Activated CD4-positive, alpha-beta T cell treated with anti-CD3 and anti-CD28 coated beads, Interleukin-2, amount 50 U/mL, for 4 hours (primary cell): ENCODE data around the gene ALOX12.
A peak's percentile ranks its signal among the peaks of the same experiment; 100 is the strongest.
"Not testable (repeated sequence)": the region's sequence is repeated elsewhere in the genome, so short reads cannot be mapped to it uniquely, and the experiment has no call there.

Source experiments
- DNase-seq, 2 experiments: peaks; one replicate each; pipeline ENCODE4 v3.0.0-alpha.2; 2020

Gene ALOX12

DNA sequence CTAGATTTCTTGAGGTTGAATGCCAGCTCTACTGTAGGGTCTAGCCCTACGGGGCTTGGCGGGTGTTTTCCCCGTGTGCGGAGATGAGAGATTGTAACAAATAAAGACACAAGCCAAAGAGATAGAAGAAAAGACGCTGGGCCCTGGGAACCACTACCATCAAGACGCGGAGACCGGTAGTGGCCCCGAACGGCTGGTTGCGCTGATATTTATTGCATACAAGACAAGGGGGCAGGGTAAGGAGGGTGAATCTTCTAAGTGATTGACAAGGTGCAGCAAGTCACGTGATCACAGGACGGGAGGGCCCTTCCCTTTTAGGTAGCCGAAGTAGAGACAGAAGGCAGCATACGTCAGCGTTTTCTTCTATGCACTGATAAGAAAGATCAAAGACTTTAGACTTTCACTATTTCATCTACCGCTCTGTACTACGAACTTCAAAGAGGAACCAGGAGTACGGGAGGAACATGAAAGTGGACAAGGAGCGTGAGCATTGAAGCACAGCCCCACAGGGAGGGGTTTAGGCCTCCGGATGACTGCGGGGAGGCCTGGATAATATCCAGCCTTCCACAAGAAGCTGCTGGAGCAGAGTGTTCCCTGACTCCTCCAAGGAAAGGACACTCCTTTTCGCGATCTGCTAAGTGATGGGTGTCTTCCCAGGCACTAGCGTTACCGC, 51.0 kb downstream of the ALOX12 start:
- DNase-seq: peak; percentile 63 to 68

DNA sequence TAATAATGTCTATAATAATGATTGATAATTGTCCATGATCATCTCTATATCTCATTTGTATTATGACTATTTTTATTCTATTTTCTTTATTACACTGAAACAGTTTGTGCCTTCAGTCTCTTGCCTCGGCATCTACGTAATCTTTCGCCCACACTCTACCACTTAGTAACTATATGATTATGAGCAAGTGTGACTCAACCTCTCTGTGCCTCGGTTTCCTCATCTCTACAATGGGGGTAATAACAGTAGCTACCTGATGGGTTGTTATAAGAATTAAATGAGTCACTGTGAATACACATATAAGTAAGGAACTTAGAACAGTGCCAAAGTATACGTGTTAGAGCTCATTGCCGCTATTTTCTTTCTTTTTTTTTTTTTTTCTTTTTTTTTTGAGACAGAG, 51.7 kb downstream of the ALOX12 start:
- no peak for DNase-seq

DNA sequence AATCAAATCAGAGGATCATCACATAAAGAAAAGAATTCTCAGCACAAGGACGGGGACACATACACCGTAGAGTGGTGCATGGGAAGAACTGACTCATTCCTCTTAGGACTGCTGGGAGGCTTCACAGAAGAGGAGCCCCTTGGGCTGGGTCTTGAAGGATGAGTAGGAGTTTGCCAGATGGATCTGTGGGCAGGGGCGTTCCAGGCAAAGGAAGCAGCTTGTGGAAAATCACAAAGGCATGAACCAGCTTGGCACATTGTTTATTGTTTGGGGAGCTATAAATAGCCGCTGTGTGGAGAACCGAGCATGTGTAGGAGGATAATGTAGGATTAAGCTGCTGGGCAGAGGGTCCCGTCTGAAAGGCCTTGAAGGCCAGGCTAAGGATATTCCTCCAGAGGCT, 53.1 kb downstream of the ALOX12 start:
- DNase-seq: no peak

DNA sequence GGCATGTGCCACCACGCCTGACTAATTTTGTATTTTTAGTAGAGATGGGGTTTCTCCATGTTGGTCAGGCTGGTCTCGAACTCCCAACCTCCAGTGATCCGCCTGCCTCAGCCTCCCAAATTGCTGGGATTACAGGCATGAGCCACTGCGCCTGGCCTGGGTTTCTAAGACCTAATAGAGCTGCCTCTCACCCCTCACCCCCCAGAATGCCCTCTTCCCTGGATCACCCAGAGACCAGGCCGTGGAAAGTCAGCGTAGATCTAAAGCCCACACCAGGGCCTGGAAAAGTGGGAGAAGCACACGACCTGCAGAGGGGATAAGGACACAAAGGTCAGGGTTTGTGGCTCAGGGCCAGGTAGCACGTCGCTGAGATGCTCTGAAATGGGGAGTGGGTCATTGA, 54.7 kb downstream of the ALOX12 start:
- not testable (repeated sequence) for DNase-seq

DNA sequence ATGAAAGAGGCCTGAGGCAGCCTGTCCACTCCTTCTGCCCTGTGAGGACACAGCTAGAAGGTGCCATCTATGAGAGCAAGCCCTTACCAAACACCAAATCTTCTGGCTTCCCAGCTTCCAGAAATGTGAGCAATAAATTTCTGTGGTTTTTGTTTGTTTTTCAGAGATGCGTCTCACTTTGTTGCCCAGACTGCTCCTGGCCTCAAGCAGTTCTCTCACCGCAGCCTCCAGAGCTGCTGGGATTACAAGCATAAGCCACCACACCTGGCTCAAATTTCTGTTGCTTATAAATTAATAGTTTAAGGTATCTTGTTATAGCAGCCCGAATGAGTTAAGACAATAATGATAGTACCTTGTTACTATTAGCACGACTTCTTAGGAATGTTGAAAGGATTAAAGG, 60.5 kb downstream of the ALOX12 start:
- DNase-seq: no peak

DNA sequence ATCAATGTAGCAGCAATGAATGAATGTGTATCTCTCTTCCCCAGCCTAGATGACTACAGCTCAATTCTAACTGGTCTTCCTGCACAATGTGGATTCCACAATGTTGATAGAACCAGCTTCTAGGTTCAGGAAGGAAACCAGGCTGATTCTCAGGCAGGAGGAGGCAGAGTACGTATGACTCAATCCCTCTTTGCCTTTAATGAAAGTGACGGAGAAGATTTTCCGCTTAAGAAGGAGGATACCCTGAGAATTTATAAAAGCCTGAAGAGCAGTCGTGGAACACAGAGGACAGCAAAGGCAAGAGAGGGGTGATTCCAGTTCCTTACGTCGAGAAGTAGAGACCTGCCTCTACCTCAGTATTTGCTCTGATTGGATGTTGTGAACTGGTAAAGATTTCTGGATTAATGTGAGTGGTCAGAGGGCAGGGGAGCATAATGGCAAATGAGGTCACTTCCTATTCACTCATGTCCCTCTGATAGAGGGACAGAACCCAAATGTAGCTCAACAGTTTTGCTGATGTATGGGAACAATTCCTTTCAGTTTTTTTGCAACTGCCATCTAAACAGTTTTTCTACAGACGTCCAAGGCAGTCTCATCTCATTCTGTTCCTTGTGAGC, 63.1 kb downstream of the ALOX12 start:
- DNase-seq: no peak
